ENCODE data around the gene TASOR. TPM values are rescaled to one million over a fixed set of nuclear protein-coding genes. Genes with fewer than 3 reads are reported as not detected.
"Not testable (repeated sequence)": the region's sequence is repeated elsewhere in the genome, so short reads cannot be mapped to it uniquely, and the experiment has no call there.

The TASOR gene
- total RNA-seq (10 to 100 TPM; 38.4 to 81.8 (median 65.5) TPM), polyA plus RNA-seq (10 to 100 TPM; 18.9 to 50.9 (median 22.3) TPM)
- long read RNA-seq, donor 1 = 0 reads
- long read RNA-seq, donor 2 = 0 reads
- long read RNA-seq, donor 3, full-length matches to known transcripts = 1 of 1 reads
- long read RNA-seq, donor 3, partial matches to known transcripts = 0 of 1 reads
- long read RNA-seq, donor 3, other reads (novel, unspliced or antisense) = 0 of 1 reads
- long read RNA-seq, donor 4, partial matches to known transcripts = 1 of 3 reads
- long read RNA-seq, donor 4, other reads (novel, unspliced or antisense) = 2 of 3 reads
- long read RNA-seq, donor 5, full-length matches to known transcripts = 2 of 7 reads
- long read RNA-seq, donor 5, partial matches to known transcripts = 2 of 7 reads
- long read RNA-seq, donor 5, other reads (novel, unspliced or antisense) = 3 of 7 reads
- long read RNA-seq, donor 6, partial matches to known transcripts = 2 of 5 reads
- long read RNA-seq, donor 6, other reads (novel, unspliced or antisense) = 3 of 5 reads
- long read RNA-seq, donor 7 = 0 reads
- long read RNA-seq, donor 8 = 0 reads
- long read RNA-seq, donor 9 = 0 reads
- long read RNA-seq, donor 10 = 0 reads

GRCh38 chr3:56683122-56683817, at the start of gene TASOR:
TASOR (minus strand) TSS chr3:56683265; CDS start chr3:56683006, 259 bp downstream.
- Histone ChIP-seq H3K4me1 (replicated peaks in 1 of 2) (peaks cover 16 to 35% of the 10 kb centered on the region in 2 donors), H3K4me3 (peak within 1 kb of the TSS; percentile 66 to 97 (median 84)), H3K36me3 (replicated peaks in 1 of 2) (no peaks in the 10 kb centered on the region), H3K9me3 (replicated peaks in 1 of 3) (no peaks in the 10 kb centered on the region), H3K27me3 (no peaks in the 10 kb centered on the region), H3K27ac (peak within 1 kb of the TSS; percentile 95 to 99 (median 98))
- WGBS, 4 donors = 16 to 60% (median 20%) methylated on average over 21 to 68 of the region's 68 CpGs
- peak; percentile 76 to 89 (median 86) for DNase-seq
- intact Hi-C loops (cut with DNase I) = no loop called here
- TF ChIP-seq POLR2A (IDR thresholded peaks at IDR 0.05) (peak; percentile 33 to 68), CTCF (IDR thresholded peaks at IDR 0.05) (no peak)

DNA sequence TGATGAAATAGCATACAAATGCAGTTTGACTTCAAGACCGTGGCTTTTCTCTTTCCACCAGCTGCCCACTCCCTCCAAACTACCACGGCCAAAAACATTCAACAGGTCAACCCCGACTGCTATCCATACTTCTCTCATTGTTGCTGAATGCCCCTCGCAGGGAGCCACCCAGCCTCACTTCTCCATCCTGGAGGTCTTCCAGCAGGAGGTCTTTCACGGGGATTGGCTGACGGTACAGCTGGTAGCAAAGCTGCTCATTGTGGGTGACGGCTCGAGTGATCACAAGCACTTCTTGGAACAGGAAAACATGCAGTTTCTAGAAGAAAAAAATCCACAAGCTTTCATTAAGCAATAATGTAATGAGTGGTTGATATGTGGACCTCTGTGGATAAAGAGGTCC, 49.0 kb upstream of the TASOR start:
- no peaks in the 10 kb centered on the region for H3K27me3 ChIP-seq
- peaks cover 0 to 73% of the 10 kb centered on the region in 2 donors for H3K36me3 ChIP-seq (replicated peaks in 1 of 2)
- DNase-seq = no peak
- 86 to 97% (median 92%) methylated on average over 8 of the region's 8 CpGs for WGBS, 4 donors
- H3K4me3 ChIP-seq = no peak overlapping the region
- intact Hi-C loops (cut with DNase I) = no loop called here
- H3K4me1 ChIP-seq (replicated peaks in 1 of 2) = no peaks in the 10 kb centered on the region
- TF ChIP-seq POLR2A (IDR thresholded peaks at IDR 0.05) = no peak
- no peaks in the 10 kb centered on the region for H3K9me3 ChIP-seq (replicated peaks in 1 of 3)
- no peak overlapping the region for H3K27ac ChIP-seq

DNA sequence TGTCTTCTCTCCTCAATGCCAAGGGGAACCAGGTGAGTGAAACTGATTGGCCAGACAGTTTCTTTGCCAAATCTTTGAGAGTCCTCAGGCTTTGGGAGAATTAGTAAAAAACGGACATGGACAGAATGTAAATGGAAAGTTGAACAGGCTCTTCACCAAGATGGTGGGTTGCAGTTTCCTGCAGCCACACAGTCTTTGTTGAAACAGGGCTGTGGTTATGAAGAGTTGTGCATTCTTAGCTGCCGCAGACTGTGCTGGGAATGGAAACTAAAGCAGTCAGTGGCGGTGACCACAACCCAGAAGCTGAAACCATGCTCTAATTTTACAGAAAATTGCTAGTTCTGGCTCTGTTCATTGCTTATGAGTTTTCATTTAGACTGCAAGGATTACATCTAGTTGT, 42.1 kb upstream of the TASOR start:
- 79 to 92% (median 86%) methylated on average over 3 of the region's 3 CpGs for WGBS, 4 donors
- Histone ChIP-seq H3K27ac (no peak overlapping the region), H3K27me3 (no peaks in the 10 kb centered on the region), H3K9me3 (replicated peaks in 1 of 3) (no peaks in the 10 kb centered on the region), H3K4me3 (no peak overlapping the region), H3K4me1 (replicated peaks in 1 of 2) (no peaks in the 10 kb centered on the region), H3K36me3 (replicated peaks in 1 of 2) (peaks cover 0 to 50% of the 10 kb centered on the region in 2 donors)
- TF ChIP-seq POLR2A (IDR thresholded peaks at IDR 0.05) = no peak
- no peak for DNase-seq
- intact Hi-C loops (cut with DNase I) = no loop called here

GRCh38 chr3:56724676-56725075, 41.6 kb upstream of the TASOR start:
- peaks cover 0 to 45% of the 10 kb centered on the region in 2 donors for H3K36me3 ChIP-seq (replicated peaks in 1 of 2)
- H3K4me3 ChIP-seq = no peak overlapping the region
- 94 to 100% (median 95%) methylated on average over 3 of the region's 3 CpGs for WGBS, 4 donors
- TF ChIP-seq CTCF (IDR thresholded peaks at IDR 0.05) (no peak), POLR2A (IDR thresholded peaks at IDR 0.05) (no peak)
- no peak for DNase-seq
- no peaks in the 10 kb centered on the region for H3K4me1 ChIP-seq (replicated peaks in 1 of 2)
- H3K27me3 ChIP-seq = no peaks in the 10 kb centered on the region
- H3K27ac ChIP-seq = no peak overlapping the region
- no peaks in the 10 kb centered on the region for H3K9me3 ChIP-seq (replicated peaks in 1 of 3)
- intact Hi-C loops (cut with DNase I) = no loop called here

DNA sequence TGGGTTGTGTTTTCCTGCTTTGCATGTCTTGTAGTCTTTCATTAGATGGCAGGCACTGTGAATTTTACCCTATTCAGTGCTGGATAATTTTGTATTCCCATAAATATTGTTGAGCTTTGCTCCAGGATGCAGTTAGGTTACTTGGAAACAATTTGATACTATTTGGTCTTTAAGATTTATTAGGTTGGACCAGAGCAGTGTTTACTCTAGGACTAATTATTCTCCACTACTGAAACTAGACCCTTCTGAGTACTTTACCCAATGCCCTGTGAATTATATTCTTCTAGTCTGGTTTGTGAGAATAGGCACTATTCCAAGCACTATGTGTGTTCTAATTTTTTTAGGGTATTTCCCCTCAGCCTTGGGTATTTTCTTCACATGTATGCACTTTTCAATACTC, 37.8 kb upstream of the TASOR start:
- Histone ChIP-seq H3K9me3 (replicated peaks in 1 of 3) (no peaks in the 10 kb centered on the region), H3K27ac (no peak overlapping the region), H3K4me3 (no peak overlapping the region), H3K4me1 (replicated peaks in 1 of 2) (no peaks in the 10 kb centered on the region), H3K27me3 (no peaks in the 10 kb centered on the region), H3K36me3 (replicated peaks in 1 of 2) (peaks cover 0 to 8% of the 10 kb centered on the region in 2 donors)
- intact Hi-C loops (cut with DNase I) = no loop called here
- no peak for DNase-seq
- TF ChIP-seq CTCF (IDR thresholded peaks at IDR 0.05) (no peak), POLR2A (IDR thresholded peaks at IDR 0.05) (no peak)

DNA sequence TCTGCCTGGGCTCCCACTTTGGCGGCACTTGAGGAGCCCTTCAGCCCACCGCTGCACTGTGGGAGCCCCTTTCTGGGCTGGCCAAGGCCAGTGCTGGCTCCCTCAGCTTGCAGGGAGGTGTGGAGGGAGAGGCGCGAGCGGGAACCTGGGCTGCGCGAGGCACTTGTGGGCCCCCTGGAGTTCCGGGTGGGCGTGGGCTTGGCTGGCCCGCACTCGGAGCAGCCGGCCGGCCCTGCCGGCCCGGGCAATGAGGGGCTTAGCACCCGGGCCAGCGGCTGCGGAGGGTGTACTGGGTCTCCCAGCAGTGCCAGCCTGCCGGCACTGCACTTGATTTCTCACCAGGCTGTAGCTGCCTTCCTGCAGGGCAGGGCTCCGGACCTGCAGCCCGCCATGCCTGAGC, 35.7 kb upstream of the TASOR start:
- H3K36me3 ChIP-seq (replicated peaks in 1 of 2); H3K9me3 ChIP-seq (replicated peaks in 1 of 3); H3K4me3 ChIP-seq; intact Hi-C loops (cut with DNase I); DNase-seq; H3K27me3 ChIP-seq; H3K4me1 ChIP-seq (replicated peaks in 1 of 2); H3K27ac ChIP-seq: not testable (repeated sequence)
- WGBS, 4 donors = 94 to 100% (median 94%) methylated on average over 2 to 21 of the region's 21 CpGs; no CpG with 5 or more reads in 1 of the 4 donors
